ENCODE measurements around the gene SDK2. TPM values are rescaled to one million over a fixed set of nuclear protein-coding genes. Genes with fewer than 3 reads are reported as not detected.

Gene SDK2
- total RNA-seq, 1 experiment from 2014 or later: 0.67 TPM

- no peaks in the 10 kb centered on the region for H3K4me1 ChIP-seq (ENCODE audit: insufficient read depth, low read length, poor library complexity, severe bottlenecking)
- POLR2A ChIA-PET (ENCODE audit: low non-redundant PET): no interaction called here
- intact Hi-C loops (cut with micrococcal nuclease; ENCODE audit: unreplicated experiment): no loop called here
- DNase-seq (ENCODE audit: low spot score): no peak
- H3K27me3 ChIP-seq (replicated peaks; ENCODE audit: insufficient read depth, low read depth, low read length, poor library complexity): no peaks in the 10 kb centered on the region
- H3K9me3 ChIP-seq (ENCODE audit: low read depth, low read length, poor library complexity, severe bottlenecking): no peaks in the 10 kb centered on the region
- H3K27ac ChIP-seq (ENCODE audit: low read depth, low read length, poor library complexity, severe bottlenecking): no peak overlapping the region
- H3K36me3 ChIP-seq (ENCODE audit: insufficient read depth, low read length, poor library complexity, severe bottlenecking): no peaks in the 10 kb centered on the region
- H3K4me3 ChIP-seq (ENCODE audit: low read depth, low read length, poor library complexity, severe bottlenecking): no peak overlapping the region
- CTCF ChIA-PET: no interaction called here
- BruUV-seq (replicated peaks): no TSS peak
- TF ChIP-seq CTCF (conservative IDR thresholded peaks at IDR 0.05; ENCODE audit: low read depth, low read length) (no peak), EZH2 (IDR thresholded peaks at IDR 0.05; ENCODE audit: borderline replicate concordance, low read depth, low read length, poor library complexity, severe bottlenecking) (no peak)
These were observed 140.7 kb downstream of the SDK2 start for GRCh38 chr17:73503560-73503959.

DNA sequence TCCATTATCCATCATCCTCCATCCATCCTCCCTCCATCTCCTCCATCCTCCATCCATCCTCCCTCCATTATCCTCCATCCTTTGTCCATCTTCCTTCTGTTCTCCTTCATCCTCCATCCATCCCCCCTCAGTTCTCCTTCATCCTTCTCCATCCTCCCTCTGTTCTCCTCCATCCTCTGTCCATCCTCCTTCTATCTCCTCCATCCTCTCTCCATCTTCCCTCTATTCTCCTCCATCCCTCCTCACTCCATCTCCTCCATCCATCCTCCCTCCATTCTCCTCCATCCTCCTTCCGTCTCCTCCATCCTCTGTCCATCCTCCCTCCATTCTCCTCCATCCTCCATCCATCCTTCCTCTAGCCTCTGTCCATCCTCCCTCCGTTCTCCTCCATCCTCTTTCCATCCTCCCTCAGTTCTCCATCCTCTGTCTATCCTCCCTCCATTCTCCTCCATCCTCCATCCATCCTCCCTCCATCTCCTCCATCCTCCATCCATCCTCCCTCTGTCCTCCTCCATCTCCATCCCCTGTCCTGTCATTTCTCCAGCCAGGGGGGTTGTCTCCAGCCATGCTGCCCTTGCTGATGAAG lies 143.7 kb downstream of the SDK2 start:
- Histone ChIP-seq H3K27me3 (replicated peaks; ENCODE audit: insufficient read depth, low read depth, low read length, poor library complexity) (no peaks in the 10 kb centered on the region), H3K4me1 (ENCODE audit: insufficient read depth, low read length, poor library complexity, severe bottlenecking) (no peaks in the 10 kb centered on the region), H3K36me3 (ENCODE audit: insufficient read depth, low read length, poor library complexity, severe bottlenecking) (no peaks in the 10 kb centered on the region), H3K4me3 (ENCODE audit: low read depth, low read length, poor library complexity, severe bottlenecking) (no peak overlapping the region), H3K9me3 (ENCODE audit: low read depth, low read length, poor library complexity, severe bottlenecking) (no peaks in the 10 kb centered on the region), H3K27ac (ENCODE audit: low read depth, low read length, poor library complexity, severe bottlenecking) (no peak overlapping the region)
- BruUV-seq (replicated peaks): no TSS peak
- TF ChIP-seq EZH2 (IDR thresholded peaks at IDR 0.05; ENCODE audit: borderline replicate concordance, low read depth, low read length, poor library complexity, severe bottlenecking) (no peak), CTCF (conservative IDR thresholded peaks at IDR 0.05; ENCODE audit: low read depth, low read length) (no peak)
- ChIA-PET POLR2A (ENCODE audit: low non-redundant PET) (no interaction called here), CTCF (no interaction called here)
- DNase-seq (ENCODE audit: low spot score): no peak
- intact Hi-C loops (cut with micrococcal nuclease; ENCODE audit: unreplicated experiment): no loop called here

GRCh38 chr17:73498886-73499554 lies 145.2 kb downstream of the SDK2 start:
- intact Hi-C loops (cut with micrococcal nuclease; ENCODE audit: unreplicated experiment): no loop called here
- Histone ChIP-seq H3K36me3 (ENCODE audit: insufficient read depth, low read length, poor library complexity, severe bottlenecking) (no peaks in the 10 kb centered on the region), H3K4me3 (ENCODE audit: low read depth, low read length, poor library complexity, severe bottlenecking) (no peak overlapping the region), H3K9me3 (ENCODE audit: low read depth, low read length, poor library complexity, severe bottlenecking) (no peaks in the 10 kb centered on the region), H3K4me1 (ENCODE audit: insufficient read depth, low read length, poor library complexity, severe bottlenecking) (no peaks in the 10 kb centered on the region), H3K27ac (ENCODE audit: low read depth, low read length, poor library complexity, severe bottlenecking) (no peak overlapping the region), H3K27me3 (replicated peaks; ENCODE audit: insufficient read depth, low read depth, low read length, poor library complexity) (no peaks in the 10 kb centered on the region)
- ChIA-PET CTCF (no interaction called here), POLR2A (ENCODE audit: low non-redundant PET) (no interaction called here)
- no peak for DNase-seq (ENCODE audit: low spot score)
- TF ChIP-seq EZH2 (IDR thresholded peaks at IDR 0.05; ENCODE audit: borderline replicate concordance, low read depth, low read length, poor library complexity, severe bottlenecking) (no peak), CTCF (conservative IDR thresholded peaks at IDR 0.05; ENCODE audit: low read depth, low read length) (no peak)
- BruUV-seq (replicated peaks): no TSS peak
